Nephron (organoid): ENCODE data around the gene CEACAM3.

Experiments used
- H3K27ac Mint-ChIP-seq, 3 experiments: 2 replicates each; pipeline ENCODE4 v1.8.0; 2020; ENCODE audit warnings: mixed read lengths in 3 of 3, mild to moderate bottlenecking in 2 of 3, moderate library complexity in 1 of 3
- H3K27me3 Mint-ChIP-seq: 2 replicates; pipeline ENCODE4 v1.8.0; 2021; ENCODE audit warnings: low read depth, mild to moderate bottlenecking, moderate library complexity, mixed read lengths
- H3K36me3 Mint-ChIP-seq: 2 replicates; pipeline ENCODE4 v1.8.0; 2020; ENCODE audit warnings: low read depth, mixed read lengths
- H3K4me1 Mint-ChIP-seq: 2 replicates; pipeline ENCODE4 v1.8.0; 2020; ENCODE audit warnings: mixed read lengths
- H3K4me3 Mint-ChIP-seq, 3 experiments: 2 replicates each; pipeline ENCODE4 v1.8.0; 2020; ENCODE audit warnings: mild to moderate bottlenecking in 3 of 3, mixed read lengths in 3 of 3, moderate library complexity in 2 of 3
- H3K9me3 Mint-ChIP-seq: 2 replicates; pipeline ENCODE4 v1.8.0; 2020; ENCODE audit warnings: mixed read lengths
- CTCF ChIP-seq, 3 experiments: fragments of 200-600 bp; sonication (generic); IDR thresholded peaks; one replicate each; pipeline ENCODE4 v1.5.0; 2021; ENCODE audit warnings: antibody characterized with exemption in 3 of 3; ENCODE audit not compliant: unreplicated experiment in 3 of 3

The CEACAM3 gene

GRCh38 chr19:41849067-41849466 is 52.7 kb downstream of the CEACAM3 start:
- TF ChIP-seq CTCF (IDR thresholded peaks at IDR 0.05; ENCODE audit: unreplicated experiment in 3 of 3), result no peak
- Mint-ChIP-seq H3K4me3 (no peak overlapping the region), H3K4me1 (no peaks in the 10 kb centered on the region), H3K27ac (no peak overlapping the region), H3K27me3 (peaks cover 59% of the 10 kb centered on the region), H3K36me3 (no peaks in the 10 kb centered on the region), H3K9me3 (peaks cover 3% of the 10 kb centered on the region)

DNA sequence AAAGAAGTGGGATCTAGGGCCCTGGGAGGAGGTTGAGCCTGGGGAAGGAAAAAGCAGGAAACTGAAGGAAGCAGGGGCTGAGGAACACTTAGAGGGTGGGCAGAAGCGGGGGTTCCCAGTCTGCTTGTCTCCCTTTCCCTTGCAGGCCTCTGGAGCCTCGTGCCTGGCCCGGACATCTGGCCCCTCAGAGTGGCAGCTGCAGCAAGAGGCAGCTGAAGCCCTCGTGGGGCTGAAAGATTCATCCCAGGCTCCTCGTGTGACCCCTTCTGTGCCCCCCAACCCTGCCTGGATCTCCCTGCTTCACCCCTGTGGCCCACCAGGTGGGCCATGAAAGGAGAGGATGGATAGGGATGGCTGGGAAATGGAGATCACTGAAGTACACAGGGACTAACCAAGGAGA is 54.0 kb downstream of the CEACAM3 start:
- Mint-ChIP-seq H3K9me3 (no peaks in the 10 kb centered on the region), H3K4me3 (no peak overlapping the region), H3K27me3 (peaks cover 68% of the 10 kb centered on the region), H3K4me1 (no peaks in the 10 kb centered on the region), H3K36me3 (no peaks in the 10 kb centered on the region), H3K27ac (no peak overlapping the region)
- no peak for TF ChIP-seq CTCF (IDR thresholded peaks at IDR 0.05; ENCODE audit: unreplicated experiment in 3 of 3)

GRCh38 chr19:41851456-41851855 is 55.1 kb downstream of the CEACAM3 start:
- Mint-ChIP-seq H3K27me3 (peaks cover 62% of the 10 kb centered on the region), H3K4me3 (no peak overlapping the region), H3K27ac (no peak overlapping the region), H3K36me3 (no peaks in the 10 kb centered on the region), H3K4me1 (no peaks in the 10 kb centered on the region), H3K9me3 (no peaks in the 10 kb centered on the region)
- TF ChIP-seq CTCF (IDR thresholded peaks at IDR 0.05; ENCODE audit: unreplicated experiment in 3 of 3), result no peak

- no peak overlapping the region for H3K4me3 Mint-ChIP-seq
- no peaks in the 10 kb centered on the region for H3K9me3 Mint-ChIP-seq
- TF ChIP-seq CTCF (IDR thresholded peaks at IDR 0.05; ENCODE audit: unreplicated experiment in 3 of 3), result no peak
- H3K27ac Mint-ChIP-seq, result no peak overlapping the region
- no peaks in the 10 kb centered on the region for H3K4me1 Mint-ChIP-seq
- no peaks in the 10 kb centered on the region for H3K36me3 Mint-ChIP-seq
- H3K27me3 Mint-ChIP-seq, result peaks cover 62% of the 10 kb centered on the region
Measured at GRCh38 chr19:41853344-41853743, 57.0 kb downstream of the CEACAM3 start.

DNA sequence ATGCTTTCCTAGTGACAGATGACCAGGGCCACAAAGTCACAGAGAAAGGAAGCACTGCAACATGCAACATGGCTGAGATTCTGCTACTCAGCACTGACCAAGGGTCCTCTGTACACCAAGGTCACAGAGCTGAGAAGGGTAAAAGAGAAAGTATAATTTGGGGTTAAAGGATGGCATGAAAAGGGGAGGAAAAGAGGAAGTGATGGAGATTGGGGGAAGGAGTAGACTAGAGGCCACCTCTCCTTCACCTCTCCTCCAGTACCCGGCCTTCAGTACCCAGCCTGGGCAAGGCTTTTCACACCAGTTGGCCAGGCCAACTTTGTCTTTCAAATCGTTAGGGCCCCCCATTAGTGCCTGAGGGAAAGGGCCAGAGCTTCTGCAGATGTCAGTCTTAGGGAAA is 57.4 kb downstream of the CEACAM3 start:
- TF ChIP-seq CTCF (IDR thresholded peaks at IDR 0.05; ENCODE audit: unreplicated experiment in 3 of 3), result no peak
- H3K4me3 Mint-ChIP-seq, result no peak overlapping the region
- no peaks in the 10 kb centered on the region for H3K9me3 Mint-ChIP-seq
- no peaks in the 10 kb centered on the region for H3K4me1 Mint-ChIP-seq
- peaks cover 58% of the 10 kb centered on the region for H3K27me3 Mint-ChIP-seq
- H3K36me3 Mint-ChIP-seq, result no peaks in the 10 kb centered on the region
- H3K27ac Mint-ChIP-seq, result no peak overlapping the region

DNA sequence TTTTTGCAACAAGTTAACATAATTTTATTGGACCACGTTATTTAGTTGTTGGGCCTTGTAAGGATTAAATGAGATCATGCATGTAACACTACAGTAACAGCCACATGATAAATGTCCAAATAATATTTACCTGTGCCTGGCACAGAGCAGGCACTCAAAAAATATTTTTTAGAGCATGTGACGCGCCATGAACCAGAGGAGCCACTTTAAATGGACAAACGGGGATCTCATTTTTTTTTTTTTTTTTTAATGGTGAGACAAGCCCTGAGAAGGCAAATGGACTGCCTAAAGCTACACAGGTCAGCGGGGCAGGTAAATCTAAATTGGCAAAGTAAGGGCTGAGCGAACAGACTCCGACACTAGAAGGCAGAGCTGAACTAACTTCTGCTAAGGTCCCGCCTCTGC is 62.8 kb downstream of the CEACAM3 start:
- peaks cover 35% of the 10 kb centered on the region for H3K36me3 Mint-ChIP-seq

More for the DNA sequence above, 62.8 kb downstream of the CEACAM3 start:
- H3K4me3 Mint-ChIP-seq, result peak overlapping the region; percentile 94 to 97 (median 96)
- H3K27me3 Mint-ChIP-seq, result peaks cover 12% of the 10 kb centered on the region
- TF ChIP-seq CTCF (IDR thresholded peaks at IDR 0.05; ENCODE audit: unreplicated experiment in 3 of 3), result no peak
- peak overlapping the region; percentile 94 to 99 (median 98) for H3K27ac Mint-ChIP-seq
- no peaks in the 10 kb centered on the region for H3K9me3 Mint-ChIP-seq
- H3K4me1 Mint-ChIP-seq, result peaks cover 32% of the 10 kb centered on the region
